Lower leg skin (tissue), 4 donors: Measurements from ENCODE around the gene NT5C1B. TPM values are rescaled to one million over a fixed set of nuclear protein-coding genes. Genes with fewer than 3 reads are reported as not detected.

Source experiments
- DNase-seq, 2 donors: peaks; one replicate each; pipeline ENCODE4 v3.0.0-alpha.2; 2019; ENCODE audit warnings: low spot score in 2 of 2
- H3K4me3 ChIP-seq: fragments of 200-600 bp; sonication (generic); 2 replicates; pipeline ENCODE4 v1.5.1; 2017; ENCODE audit warnings: mild to moderate bottlenecking, low read depth; ENCODE audit not compliant: poor library complexity, severe bottlenecking
- CTCF ChIP-seq, 3 donors: fragments of 450-650 bp; IDR thresholded peaks; one replicate each; pipeline ENCODE4 v1.5.1; 2016; ENCODE audit warnings: antibody characterized with exemption in 3 of 3, mild to moderate bottlenecking in 3 of 3, moderate library complexity in 2 of 3
- POLR2A ChIP-seq, 2 donors: fragments of 450-650 bp; IDR thresholded peaks; one replicate each; pipeline ENCODE4 v1.6.1; 2016 to 2017; ENCODE audit warnings: antibody characterized with exemption in 2 of 2, mild to moderate bottlenecking in 1 of 2, moderate library complexity in 1 of 2
- WGBS, 2 donors: methylation state at CpG; one replicate each; pipeline ENCODE4 v1.1.5; 2018; 5-methylcytosine and 5-hydroxymethylcytosine counted together
- intact Hi-C: fragments of 100-400 bp; cut with DNase I; formaldehyde crosslinking; loops from one replicate; pipeline ENCODE4 v1.15.0; 2023; ENCODE audit warnings: low total_unique reads
- total RNA-seq, 4 donors: library from RNA; depleted of rRNA; stranded (reverse); fragments of >200 nt; gene quantifications; one replicate each; pipeline ENCODE4 v1.1.0, GENCODE V29; 2016

Gene NT5C1B
- total RNA-seq, 4 donors from 2014 or later, result not detected

- H3K4me3 ChIP-seq, result no peak overlapping the region
- WGBS, 2 donors, result 71 to 72% methylated on average over 3 of the region's 3 CpGs
- intact Hi-C loops, result no loop called here
- no peak for DNase-seq
- TF ChIP-seq POLR2A (IDR thresholded peaks at IDR 0.05) (no peak), CTCF (IDR thresholded peaks at IDR 0.05) (no peak)
Measured at GRCh38 chr2:18544171-18544570, 45.2 kb downstream of the NT5C1B start.

DNA sequence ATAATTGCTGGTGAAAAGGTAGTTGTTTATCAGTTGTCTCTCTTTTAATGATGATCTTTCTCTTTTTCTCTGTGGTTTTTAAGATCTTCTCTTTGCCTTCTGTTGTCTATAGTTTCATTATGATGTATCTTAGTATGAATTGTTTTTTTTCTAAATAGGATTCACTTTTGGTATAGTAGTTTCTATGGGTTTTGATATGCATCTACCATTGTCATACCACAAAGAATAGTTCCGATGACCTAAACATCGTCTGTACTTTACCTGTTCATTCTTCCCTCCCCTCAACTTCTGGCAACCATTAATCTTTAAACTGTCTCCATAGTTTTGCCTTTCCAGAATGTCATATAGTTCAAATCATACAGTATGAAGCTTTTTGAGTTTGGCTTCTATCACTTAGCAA, 48.5 kb downstream of the NT5C1B start:
- TF ChIP-seq POLR2A (IDR thresholded peaks at IDR 0.05), result no peak
- H3K4me3 ChIP-seq, result no peak overlapping the region
- DNase-seq, result no peak
- intact Hi-C loops, result no loop called here
- WGBS, 2 donors, result 86 to 87% methylated on average over 2 of the region's 2 CpGs

DNA sequence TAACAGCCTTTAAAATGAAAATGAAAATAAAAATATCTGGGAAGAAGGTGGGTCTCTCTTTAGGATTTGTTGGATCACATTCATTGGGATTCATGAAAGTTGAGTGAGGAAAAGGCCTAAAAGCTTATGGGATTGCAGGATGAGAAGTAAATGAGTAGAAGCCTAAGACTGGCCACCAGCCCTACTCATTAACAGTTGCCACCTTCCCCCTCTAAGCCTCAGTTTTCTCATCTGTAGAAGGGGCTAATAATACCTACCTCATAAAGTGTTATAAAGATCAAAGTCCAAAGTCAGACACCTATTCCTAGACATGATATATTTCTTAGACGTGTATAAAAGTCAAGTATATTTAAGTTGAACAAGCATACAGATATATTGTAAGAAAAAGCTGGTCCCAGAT, 52.7 kb downstream of the NT5C1B start:
- no peak for DNase-seq
- H3K4me3 ChIP-seq, result no peak overlapping the region
- intact Hi-C loops, result no loop called here
- TF ChIP-seq POLR2A (IDR thresholded peaks at IDR 0.05), result no peak
- TF ChIP-seq CTCF (IDR thresholded peaks at IDR 0.05), result no peak
- WGBS, 2 donors, result 94 to 97% methylated on average over 1 of the region's 1 CpG

- WGBS, 2 donors, result 11 to 12% methylated on average over 7 of the region's 7 CpGs
- intact Hi-C loops, result no loop called here
- H3K4me3 ChIP-seq, result no peak overlapping the region
- no peak for TF ChIP-seq CTCF (IDR thresholded peaks at IDR 0.05)
- no peak for TF ChIP-seq POLR2A (IDR thresholded peaks at IDR 0.05)
- no peak for DNase-seq
Measured at GRCh38 chr2:18536100-18536499, 53.3 kb downstream of the NT5C1B start.

- intact Hi-C loops, result no loop called here
- no peak overlapping the region for H3K4me3 ChIP-seq
- no peak for DNase-seq
- WGBS, 2 donors, result 53 to 63% methylated on average over 1 of the region's 1 CpG
- TF ChIP-seq CTCF (IDR thresholded peaks at IDR 0.05) (no peak), POLR2A (IDR thresholded peaks at IDR 0.05) (no peak)
Measured at GRCh38 chr2:18531194-18531593, 58.2 kb downstream of the NT5C1B start.

DNA sequence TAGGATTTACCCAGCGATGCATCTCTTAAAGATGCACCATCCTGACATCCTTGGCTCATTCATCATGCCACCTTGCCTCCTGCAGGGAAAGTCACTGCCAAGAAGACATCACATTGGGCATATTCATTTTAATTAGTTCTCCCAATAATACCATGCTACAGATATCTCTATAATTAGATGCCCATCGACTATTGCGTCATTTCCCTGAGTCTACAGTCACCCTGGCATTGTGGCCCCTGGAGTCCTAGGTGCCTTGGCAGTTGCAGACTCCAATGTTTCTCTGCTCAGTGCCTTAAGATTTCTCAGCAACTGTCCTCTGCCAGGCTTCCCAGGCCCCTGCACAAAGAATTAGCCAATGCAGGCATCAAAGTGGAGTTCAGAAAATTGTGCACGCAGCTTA, 61.5 kb downstream of the NT5C1B start:
- intact Hi-C loops, result loop anchor here (10.0 kb wide), 2 partner anchors 217 to 837 kb away; no protein-coding TSS in a partner anchor
- 80 to 84% methylated on average over 4 of the region's 4 CpGs for whole genome bisulfite sequencing, 2 donors

More for the DNA sequence above, 61.5 kb downstream of the NT5C1B start:
- TF ChIP-seq POLR2A (IDR thresholded peaks at IDR 0.05), result no peak
- no peak for TF ChIP-seq CTCF (IDR thresholded peaks at IDR 0.05)
- no peak for DNase-seq
- H3K4me3 ChIP-seq, result no peak overlapping the region
